ENCODE data around the gene HEXD.

Gene HEXD

GRCh38 chr17:82405051-82405450 lies 13.1 kb upstream of the HEXD start:
- Histone ChIP-seq H3K4me2 (ENCODE audit: low read depth, low read length) (no peak overlapping the region), H4K20me1 (ENCODE audit: insufficient read depth, low read length) (no peaks in the 10 kb centered on the region), H3K4me3 (ENCODE audit: low read length) (no peak overlapping the region), H3K79me2 (ENCODE audit: low read length) (peaks cover 7% of the 10 kb centered on the region; the same call in 1 of the 2 replicates), H3K9ac (ENCODE audit: low read length) (no peak overlapping the region), H3K9me2 (replicated peaks; ENCODE audit: insufficient read depth, low read length) (no peaks in the 10 kb centered on the region), H3K27ac (ENCODE audit: low read length) (no peak overlapping the region), H3K9me3 (replicated peaks; ENCODE audit: insufficient read depth, low read length) (no peaks in the 10 kb centered on the region), H2AFZ (ENCODE audit: low read length) (no peak overlapping the region), H3K4me1 (ENCODE audit: low read length) (peaks cover 29% of the 10 kb centered on the region), H3F3A (ENCODE audit: insufficient read depth, low read length) (peaks cover 25% of the 10 kb centered on the region), H3K27me3 (replicated peaks; ENCODE audit: insufficient read depth, low read length) (no peaks in the 10 kb centered on the region), H3K36me3 (replicated peaks; ENCODE audit: insufficient read depth, low read length) (no peaks in the 10 kb centered on the region)
- no peak for DNase-seq
- TF ChIP-seq EZH2phosphoT487 (IDR thresholded peaks at IDR 0.05; ENCODE audit: low read length) (no peak), EZH2 (optimal IDR thresholded peaks at IDR 0.05; ENCODE audit: low read depth, low read length) (no peak), CTCF (IDR thresholded peaks at IDR 0.05; ENCODE audit: low read length) (no peak)

GRCh38 chr17:82406131-82406671 lies 11.9 kb upstream of the HEXD start:
- H3K27me3 ChIP-seq (replicated peaks; ENCODE audit: insufficient read depth, low read length) = no peaks in the 10 kb centered on the region
- H3K4me3 ChIP-seq (ENCODE audit: low read length) = no peak overlapping the region
- no peak overlapping the region for H3K4me2 ChIP-seq (ENCODE audit: low read depth, low read length)
- no peaks in the 10 kb centered on the region for H3K36me3 ChIP-seq (replicated peaks; ENCODE audit: insufficient read depth, low read length)
- DNase-seq = no peak
- no peaks in the 10 kb centered on the region for H4K20me1 ChIP-seq (ENCODE audit: insufficient read depth, low read length)
- H3K9ac ChIP-seq (ENCODE audit: low read length) = no peak overlapping the region
- H3K9me3 ChIP-seq (replicated peaks; ENCODE audit: insufficient read depth, low read length) = no peaks in the 10 kb centered on the region
- no peak overlapping the region for H2AFZ ChIP-seq (ENCODE audit: low read length)
- peaks cover 11% of the 10 kb centered on the region; the same call in 1 of the 2 replicates for H3K79me2 ChIP-seq (ENCODE audit: low read length)
- TF ChIP-seq CTCF (IDR thresholded peaks at IDR 0.05; ENCODE audit: low read length) = no peak
- no peak for TF ChIP-seq EZH2 (optimal IDR thresholded peaks at IDR 0.05; ENCODE audit: low read depth, low read length)
- no peak for TF ChIP-seq EZH2phosphoT487 (IDR thresholded peaks at IDR 0.05; ENCODE audit: low read length)
- H3K9me2 ChIP-seq (replicated peaks; ENCODE audit: insufficient read depth, low read length) = no peaks in the 10 kb centered on the region
- peaks cover 20% of the 10 kb centered on the region for H3F3A ChIP-seq (ENCODE audit: insufficient read depth, low read length)
- H3K27ac ChIP-seq (ENCODE audit: low read length) = no peak overlapping the region
- peaks cover 25% of the 10 kb centered on the region for H3K4me1 ChIP-seq (ENCODE audit: low read length)

GRCh38 chr17:82407255-82407654 lies 10.9 kb upstream of the HEXD start:
- Histone ChIP-seq H3K27me3 (replicated peaks; ENCODE audit: insufficient read depth, low read length) (no peaks in the 10 kb centered on the region), H4K20me1 (ENCODE audit: insufficient read depth, low read length) (no peaks in the 10 kb centered on the region), H3K79me2 (ENCODE audit: low read length) (peaks cover 17% of the 10 kb centered on the region), H3F3A (ENCODE audit: insufficient read depth, low read length) (peaks cover 20% of the 10 kb centered on the region), H3K27ac (ENCODE audit: low read length) (no peak overlapping the region), H2AFZ (ENCODE audit: low read length) (no peak overlapping the region), H3K4me3 (ENCODE audit: low read length) (no peak overlapping the region), H3K36me3 (replicated peaks; ENCODE audit: insufficient read depth, low read length) (no peaks in the 10 kb centered on the region), H3K9ac (ENCODE audit: low read length) (no peak overlapping the region), H3K4me1 (ENCODE audit: low read length) (peaks cover 20% of the 10 kb centered on the region), H3K9me2 (replicated peaks; ENCODE audit: insufficient read depth, low read length) (no peaks in the 10 kb centered on the region), H3K4me2 (ENCODE audit: low read depth, low read length) (no peak overlapping the region), H3K9me3 (replicated peaks; ENCODE audit: insufficient read depth, low read length) (no peaks in the 10 kb centered on the region)
- DNase-seq = no peak
- TF ChIP-seq EZH2 (optimal IDR thresholded peaks at IDR 0.05; ENCODE audit: low read depth, low read length) = no peak
- TF ChIP-seq CTCF (IDR thresholded peaks at IDR 0.05; ENCODE audit: low read length) = no peak
- no peak for TF ChIP-seq EZH2phosphoT487 (IDR thresholded peaks at IDR 0.05; ENCODE audit: low read length)
